Left lobe of liver (tissue), 2 donors: ENCODE data around the gene WDR11. TPM values are rescaled to one million over a fixed set of nuclear protein-coding genes. Genes with fewer than 3 reads are reported as not detected.

Source experiments
- ATAC-seq: fragments of 200-7000 bp; cut with Tn5 transposase; one replicate; pipeline ENCODE4 v1.9.1; 2020; ENCODE audit warnings: mild to moderate bottlenecking, moderate library complexity
- DNase-seq: peaks from one replicate; pipeline ENCODE4 v3.0.0-alpha.2; 2020; ENCODE audit warnings: low spot score
- total RNA-seq: library from RNA; stranded (reverse); gene quantifications from one replicate; pipeline ENCODE4 v1.2.1, GENCODE V29; 2021
- donor health status: DM: no; HTN: no; CAD: no; lungs with moderate emphysema.
- donor health status: DM: no; HTN: yes; CAD: no.

WDR11 gene
- total RNA-seq, 1 donor from 2014 or later = 21.9 TPM

DNA sequence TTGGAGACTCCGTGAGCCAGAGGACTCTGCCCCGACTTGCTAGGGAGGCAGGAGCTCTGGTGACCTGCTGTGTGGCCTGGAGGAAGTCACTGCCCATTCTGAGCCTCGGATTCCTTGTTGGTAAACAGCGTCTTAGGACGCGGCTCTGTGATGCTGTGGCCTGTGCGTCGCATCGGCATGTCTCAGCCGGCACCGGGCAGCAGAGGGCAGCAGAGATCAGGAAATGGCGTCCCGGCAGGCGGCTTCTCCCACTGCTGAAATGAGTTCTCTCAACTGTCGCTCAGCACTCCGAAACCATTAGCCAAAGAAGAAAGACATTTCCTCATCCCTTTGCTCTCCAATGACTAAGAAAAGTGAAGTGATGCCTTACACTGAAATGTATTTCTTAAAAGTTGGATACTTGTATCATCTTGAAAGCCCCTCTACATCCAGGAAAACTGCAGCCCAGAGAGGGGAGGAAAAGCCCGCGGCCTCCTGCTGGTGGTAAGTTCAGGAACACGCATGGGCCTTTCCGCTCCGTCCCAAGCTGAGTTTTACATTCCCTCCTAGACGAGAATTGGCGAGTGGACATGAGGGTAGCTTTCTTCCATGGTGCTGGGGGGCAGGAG is 91.7 kb downstream of the WDR11 start:
- peak; percentile 98 for ATAC-seq
- peak; percentile 77 for DNase-seq

DNA sequence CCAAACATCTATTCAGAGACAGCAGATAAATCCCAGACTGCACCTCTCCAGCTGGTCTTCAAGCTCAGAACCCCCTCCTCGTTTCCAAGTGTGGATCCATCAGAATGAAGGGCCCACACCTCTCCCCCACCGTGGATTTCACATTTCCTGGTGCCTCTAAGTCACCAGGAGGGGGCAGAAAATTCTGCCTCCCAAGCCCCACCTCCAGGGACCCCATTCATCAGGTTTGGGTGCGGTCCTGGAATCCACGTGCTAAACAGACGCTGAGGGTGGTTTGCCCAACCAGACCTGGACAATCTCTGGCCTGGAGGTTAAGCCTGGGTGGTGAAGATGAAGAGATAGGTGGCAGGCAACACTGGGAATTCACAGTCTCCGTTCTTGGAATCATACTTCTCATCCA is 92.4 kb downstream of the WDR11 start:
- no peak for DNase-seq
- ATAC-seq = no peak

DNA sequence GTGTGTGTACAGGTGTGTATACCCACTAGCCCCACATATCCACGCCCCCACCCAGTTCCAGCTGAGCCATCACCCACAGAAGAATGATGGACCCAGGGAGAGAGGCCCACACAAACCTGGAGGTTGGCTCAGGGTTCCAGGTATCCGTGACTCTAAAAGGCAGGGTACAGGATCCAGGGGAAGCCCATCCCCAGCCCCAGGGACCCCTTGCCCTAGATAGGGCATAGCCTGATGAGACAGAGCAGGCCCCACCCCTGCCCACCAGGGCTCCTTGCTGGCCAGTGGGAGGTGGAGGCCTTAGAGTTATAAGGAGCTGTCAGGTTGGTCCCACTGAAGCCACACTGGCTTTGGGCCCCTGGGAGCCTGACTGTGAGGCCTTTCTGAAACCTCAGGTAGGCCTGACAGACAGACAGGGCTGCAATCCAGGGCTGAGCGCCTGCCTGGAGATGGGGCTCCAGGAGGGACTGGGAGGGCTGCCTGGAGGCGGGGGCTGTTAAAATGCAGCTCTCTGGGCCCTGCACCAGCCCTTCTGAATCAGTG is 93.5 kb downstream of the WDR11 start:
- DNase-seq (no peak), ATAC-seq (no peak)

DNA sequence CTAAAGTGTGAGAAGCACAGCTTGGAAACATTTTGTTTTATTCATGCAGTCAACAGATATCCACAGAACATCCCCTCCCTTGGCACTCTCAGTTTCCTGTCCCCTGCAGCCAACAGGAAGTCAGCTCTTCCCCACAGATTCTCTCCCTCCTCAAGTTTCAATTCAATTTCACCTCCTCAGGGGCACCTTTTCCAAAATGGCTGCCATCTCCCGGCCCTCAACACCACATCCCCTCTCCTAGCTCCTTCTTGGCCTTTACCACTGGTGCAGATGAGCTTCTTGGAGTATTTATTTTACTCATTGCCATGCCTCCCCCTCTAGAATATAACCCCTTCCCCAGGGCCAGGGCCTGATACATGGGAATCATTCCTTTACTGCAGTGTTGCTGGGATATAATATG is 94.0 kb downstream of the WDR11 start:
- no peak for DNase-seq
- no peak for ATAC-seq

DNA sequence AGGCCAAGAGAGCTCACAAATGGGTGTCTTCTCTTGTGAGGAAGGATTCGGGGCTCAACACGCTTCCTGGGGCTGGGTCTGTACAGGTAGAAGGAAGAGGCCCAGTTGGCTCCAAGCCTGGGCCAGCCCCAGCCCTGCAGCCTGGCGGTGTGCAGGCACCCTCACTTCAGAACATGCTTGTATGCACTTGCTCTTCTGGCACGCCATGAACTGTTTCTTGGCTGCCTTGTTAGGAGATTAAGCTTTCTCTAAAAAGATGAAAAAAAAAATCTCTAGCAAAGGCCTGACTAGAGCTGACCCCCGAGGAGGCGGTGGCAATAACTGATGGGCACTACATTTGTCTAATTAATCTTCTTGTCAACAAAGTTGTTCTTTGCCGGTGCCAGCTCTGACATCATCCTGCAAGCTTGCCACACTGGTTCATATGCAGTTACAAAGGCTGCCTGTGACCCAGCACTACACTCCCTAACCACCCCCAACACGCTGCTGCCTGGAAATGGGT is 94.7 kb downstream of the WDR11 start:
- DNase-seq (no peak), ATAC-seq (no peak)

DNA sequence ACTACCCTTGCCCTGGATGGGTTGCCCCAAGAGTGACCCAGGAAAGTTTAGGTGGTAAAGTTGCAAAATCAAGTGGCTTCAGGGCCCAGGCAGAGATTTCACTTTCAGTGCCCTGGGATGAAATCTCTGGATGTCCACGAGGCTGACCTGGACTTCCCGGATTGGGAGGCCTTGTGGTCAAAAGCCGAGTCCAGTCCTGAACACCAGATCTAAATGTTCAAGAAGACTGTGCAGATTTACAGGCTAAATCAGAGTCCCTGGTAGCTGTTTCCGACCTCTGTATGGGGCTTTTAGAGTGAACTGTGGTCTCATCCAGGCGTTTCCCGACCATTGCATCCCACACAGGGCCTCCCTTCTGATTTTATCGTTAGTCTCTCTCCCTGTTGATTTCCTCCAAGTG is 95.3 kb downstream of the WDR11 start:
- DNase-seq (no peak), ATAC-seq (no peak)

DNA sequence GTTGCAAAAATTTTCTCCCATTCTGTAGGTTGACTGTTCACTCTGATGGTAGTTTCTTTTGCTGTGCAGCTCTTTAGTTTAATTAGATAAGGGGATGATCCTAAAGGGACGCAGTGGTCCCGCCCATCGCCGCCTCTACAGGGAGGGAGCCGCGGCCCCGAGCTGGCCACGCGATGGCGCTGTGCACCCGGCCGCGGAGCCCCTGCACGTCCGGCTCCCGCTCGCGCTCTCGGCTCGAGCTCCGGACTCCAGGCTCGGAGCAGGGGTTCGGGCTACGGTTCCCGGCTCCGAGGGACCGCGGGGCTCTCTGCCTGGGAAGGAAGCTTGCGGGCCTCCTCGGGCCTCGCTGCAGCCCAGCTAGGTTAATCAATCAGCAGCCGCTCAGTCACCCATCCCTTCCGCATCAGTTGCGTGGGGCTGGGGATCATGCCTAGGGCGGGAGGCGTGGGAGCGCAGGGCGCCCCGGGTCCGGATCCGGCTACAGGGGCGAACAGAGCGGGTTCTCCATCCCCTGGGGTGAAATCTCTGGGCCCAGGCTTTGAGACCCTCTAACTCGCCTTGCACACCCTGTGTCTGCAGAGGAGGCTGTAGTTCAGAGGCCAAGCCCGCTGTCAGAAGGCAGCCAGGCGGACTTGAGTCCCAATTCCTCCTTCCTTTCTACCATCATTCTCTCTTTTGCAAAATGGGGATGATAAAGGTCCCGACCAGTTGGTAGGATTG is 97.9 kb downstream of the WDR11 start:
- peak; percentile 58 for DNase-seq
- peak; percentile 98 for ATAC-seq

DNA sequence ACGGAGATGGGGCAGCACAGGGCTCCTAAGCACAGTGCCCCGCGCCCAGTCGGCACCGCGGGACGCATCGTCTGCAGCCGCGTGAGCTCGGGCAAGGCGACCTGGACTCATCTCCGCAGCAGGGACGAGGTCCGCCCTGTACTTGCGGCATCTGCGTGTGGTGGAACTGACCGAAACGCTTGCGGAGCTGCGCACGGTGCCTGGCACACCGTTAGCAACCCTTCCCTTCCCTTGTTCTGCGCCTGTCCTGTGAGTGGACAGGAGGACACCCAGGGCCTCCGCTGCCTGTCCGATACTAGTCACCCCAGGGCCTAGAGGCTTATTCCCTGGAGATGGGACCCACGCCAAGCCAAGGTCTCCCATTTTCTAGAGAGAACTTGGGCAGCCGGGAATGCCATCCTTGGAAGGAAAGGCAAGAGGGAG is 98.5 kb downstream of the WDR11 start:
- DNase-seq (no peak), ATAC-seq (peak; percentile 28)

DNA sequence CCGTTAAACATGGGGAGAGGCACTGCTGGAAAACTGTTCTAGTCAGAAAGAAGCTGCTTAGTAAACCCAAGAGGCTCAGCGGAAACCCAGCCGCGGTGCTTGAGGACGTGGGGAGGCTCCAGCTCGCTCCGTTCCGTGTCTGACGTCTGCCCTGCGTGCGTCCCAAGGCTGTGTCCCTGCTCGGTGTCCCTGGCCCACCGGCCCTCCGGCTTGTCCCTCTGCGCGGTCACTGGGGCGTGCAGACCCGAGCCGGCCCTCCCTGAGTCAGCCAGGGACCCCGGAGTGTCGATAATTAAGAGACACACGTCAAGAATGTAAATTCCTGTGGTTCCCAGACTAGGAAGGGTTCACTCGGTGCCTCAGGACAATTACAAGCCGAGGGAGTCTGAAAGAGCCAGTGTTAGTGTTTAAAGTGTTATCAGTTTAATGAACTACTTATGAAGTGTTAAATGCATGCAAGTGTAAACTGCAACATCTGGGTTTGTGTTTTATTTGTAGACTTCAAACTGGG is 98.9 kb downstream of the WDR11 start:
- ATAC-seq = peak; percentile 14

DNA sequence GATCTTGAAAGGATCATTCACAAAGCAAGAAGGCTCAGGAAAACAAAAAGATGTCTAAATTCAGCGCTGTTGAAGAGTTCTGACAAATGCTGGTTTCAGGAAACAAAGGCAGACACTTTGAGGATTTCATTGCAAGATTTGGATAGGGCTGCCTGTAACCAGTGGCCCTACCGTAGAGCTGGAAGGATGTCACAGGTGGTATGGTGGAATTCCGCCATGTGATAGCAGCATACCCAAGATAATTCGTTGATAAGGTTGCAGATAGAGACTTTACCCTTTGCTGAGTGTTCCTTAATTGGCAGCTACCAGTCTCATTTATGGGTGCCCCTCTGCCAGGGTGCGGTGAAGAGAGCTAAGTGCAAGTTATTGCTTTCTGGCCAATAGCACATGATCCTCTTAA is 100.1 kb downstream of the WDR11 start:
- DNase-seq (no peak), ATAC-seq (no peak)

More for the DNA sequence above, 98.9 kb downstream of the WDR11 start:
- no peak for DNase-seq

DNA sequence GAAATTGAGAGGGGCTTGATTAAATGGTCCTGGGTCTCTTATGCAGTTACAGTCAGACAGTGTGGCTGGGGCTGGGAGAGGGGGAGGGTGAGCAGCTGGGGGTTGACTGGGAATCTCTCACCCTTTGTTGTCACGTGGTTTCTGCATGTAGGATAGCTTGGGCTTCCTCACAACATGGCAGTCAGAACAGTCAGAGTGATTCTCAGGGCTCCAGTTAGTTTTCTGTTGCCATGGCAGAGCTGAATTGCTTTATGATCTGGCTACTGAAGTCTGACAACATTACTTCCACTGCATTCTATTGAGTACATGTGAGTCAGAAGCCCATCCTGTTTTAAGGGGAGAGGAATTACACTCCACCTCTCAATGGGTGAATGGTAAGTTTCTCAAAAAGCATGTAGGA is 102.7 kb downstream of the WDR11 start:
- no peak for DNase-seq
- no peak for ATAC-seq
